DMS114 treated with DMSO at 0.1 percent for 48 hours (cell line): ENCODE data around the gene CYP1B1.
"Not testable (repeated sequence)": the region's sequence is repeated elsewhere in the genome, so short reads cannot be mapped to it uniquely, and the experiment has no call there.

ENCODE experiments used
- DNase-seq: peaks from one replicate; lab custom pipeline; 2025; ENCODE audit not compliant: unreplicated experiment; lab: John Stamatoyannopoulos, UW

CYP1B1 gene

GRCh38 chr2:38075507-38076151 lies at the start of gene CYP1B1:
Gene CYP1B1 (minus strand): TSS chr2:38076151. CDS start chr2:38075388, 763 bp downstream.
- no peak for DNase-seq

GRCh38 chr2:38125007-38125406 lies 49.1 kb upstream of the CYP1B1 start:
- DNase-seq, result no peak

- DNase-seq, result no peak
Measured at GRCh38 chr2:38123911-38124310, 48.0 kb upstream of the CYP1B1 start.

- DNase-seq, result no peak
Measured at GRCh38 chr2:38122344-38122743, 46.4 kb upstream of the CYP1B1 start.

GRCh38 chr2:38121481-38121880 lies 45.5 kb upstream of the CYP1B1 start:
- no peak for DNase-seq

- DNase-seq, result no peak
Measured at GRCh38 chr2:38120829-38121228, 44.9 kb upstream of the CYP1B1 start.

GRCh38 chr2:38120264-38120592 lies 44.3 kb upstream of the CYP1B1 start:
- DNase-seq, result no peak

- DNase-seq, result no peak
Measured at GRCh38 chr2:38116762-38117161, 40.8 kb upstream of the CYP1B1 start.

- peak; percentile 68 for DNase-seq
Measured at GRCh38 chr2:38115216-38116032, 39.5 kb upstream of the CYP1B1 start.

GRCh38 chr2:38113981-38114708 lies 38.2 kb upstream of the CYP1B1 start:
- no peak for DNase-seq

GRCh38 chr2:38113051-38113450 lies 37.1 kb upstream of the CYP1B1 start:
- no peak for DNase-seq

GRCh38 chr2:38111350-38111749 lies 35.4 kb upstream of the CYP1B1 start:
- not testable (repeated sequence) for DNase-seq

- DNase-seq, result no peak
Measured at GRCh38 chr2:38109732-38110181, 33.8 kb upstream of the CYP1B1 start.

GRCh38 chr2:38108907-38109731 lies 33.2 kb upstream of the CYP1B1 start:
- no peak for DNase-seq

GRCh38 chr2:38107738-38108410 lies 31.9 kb upstream of the CYP1B1 start:
- DNase-seq, result no peak

- DNase-seq, result no peak
Measured at GRCh38 chr2:38106405-38107094, 30.6 kb upstream of the CYP1B1 start.

GRCh38 chr2:38105922-38106321 lies 30.0 kb upstream of the CYP1B1 start:
- DNase-seq, result no peak

GRCh38 chr2:38104598-38104997 lies 28.6 kb upstream of the CYP1B1 start:
- DNase-seq, result no peak

GRCh38 chr2:38100328-38100727 lies 24.4 kb upstream of the CYP1B1 start:
- no peak for DNase-seq
